Stimulated activated CD8-positive, alpha-beta memory T cell treated with anti-CD3 and anti-CD28 coated beads, Interleukin-4, amount 100 ng/mL, for 4 hours (primary cell): ENCODE results near the gene LRRC71.

ENCODE experiments used
- DNase-seq, 2 donors: peaks; one replicate each; pipeline ENCODE4 v3.0.0-alpha.2; 2020; ENCODE audit warnings: low read depth in 2 of 2, low spot score in 1 of 2

Gene LRRC71

DNA sequence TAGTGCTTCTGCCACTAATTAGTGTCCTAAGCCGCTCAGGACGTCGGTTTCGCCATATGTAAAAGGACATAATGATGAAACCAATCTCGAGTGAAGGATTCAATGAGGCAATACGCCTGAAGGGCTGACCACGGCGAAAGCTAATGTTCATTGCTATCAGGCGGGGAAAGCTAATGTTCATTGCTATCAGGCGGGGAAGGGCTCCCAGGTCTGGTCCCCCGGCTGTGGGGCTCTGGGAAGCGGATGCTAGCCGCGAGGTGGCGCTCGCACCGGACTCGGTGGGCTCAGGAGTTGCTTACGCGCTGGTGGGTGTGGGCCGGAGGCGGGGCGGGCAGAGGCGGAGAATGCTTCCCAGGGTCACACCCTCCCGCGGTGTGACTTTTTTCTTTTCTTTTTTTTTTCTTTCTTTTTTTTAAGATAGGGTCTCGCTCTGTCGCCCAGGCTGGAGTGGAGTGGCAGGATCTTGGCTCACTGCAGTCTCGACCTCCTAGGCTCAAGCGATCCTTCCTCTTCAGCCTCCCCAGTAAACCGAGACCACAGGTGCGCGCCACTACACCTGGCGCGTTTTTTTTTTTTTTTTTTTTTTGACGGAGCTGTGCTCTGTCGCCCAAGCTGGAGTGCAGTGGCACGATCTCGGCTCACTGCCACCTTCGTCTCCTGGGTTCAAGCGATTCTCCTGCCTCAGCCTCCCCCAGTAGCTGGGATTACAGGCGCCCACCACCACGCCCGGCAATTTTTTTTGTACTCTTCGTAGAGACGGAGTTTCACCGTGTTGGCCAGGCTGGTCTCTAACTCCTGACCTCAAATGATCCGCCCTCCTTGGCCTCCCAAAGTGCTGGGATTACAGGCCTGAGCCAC lies 28.0 kb upstream of the LRRC71 start:
- peak; percentile 73 to 76 for DNase-seq

GRCh38 chr1:156893048-156893953 lies 27.1 kb upstream of the LRRC71 start, which contains the start of gene PEAR1:
Gene PEAR1, plus strand, starts transcription at chr1:156893718. Its CDS starts 10,209 bp downstream, at chr1:156903927.
- DNase-seq = no peak

DNA sequence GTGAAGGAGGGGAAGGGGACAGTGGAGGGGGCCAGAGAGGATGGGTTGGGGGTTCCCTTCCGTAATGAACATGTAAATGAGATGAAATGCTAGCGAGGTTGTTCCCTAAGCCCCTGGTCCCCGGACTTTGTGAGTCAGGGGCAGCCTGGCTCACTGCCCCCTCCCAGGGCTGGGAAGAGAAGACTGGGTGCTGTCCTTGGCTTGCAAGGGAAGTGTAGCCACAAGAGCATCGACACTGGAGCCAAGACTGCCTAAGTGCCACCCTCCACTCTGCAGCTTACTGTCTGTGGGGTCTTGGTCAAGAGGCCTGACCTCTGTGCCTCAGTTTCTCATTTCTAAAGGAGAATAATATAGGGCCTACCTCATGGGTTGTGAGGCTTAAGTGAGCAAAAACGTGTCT lies 26.4 kb upstream of the LRRC71 start:
- DNase-seq = no peak

DNA sequence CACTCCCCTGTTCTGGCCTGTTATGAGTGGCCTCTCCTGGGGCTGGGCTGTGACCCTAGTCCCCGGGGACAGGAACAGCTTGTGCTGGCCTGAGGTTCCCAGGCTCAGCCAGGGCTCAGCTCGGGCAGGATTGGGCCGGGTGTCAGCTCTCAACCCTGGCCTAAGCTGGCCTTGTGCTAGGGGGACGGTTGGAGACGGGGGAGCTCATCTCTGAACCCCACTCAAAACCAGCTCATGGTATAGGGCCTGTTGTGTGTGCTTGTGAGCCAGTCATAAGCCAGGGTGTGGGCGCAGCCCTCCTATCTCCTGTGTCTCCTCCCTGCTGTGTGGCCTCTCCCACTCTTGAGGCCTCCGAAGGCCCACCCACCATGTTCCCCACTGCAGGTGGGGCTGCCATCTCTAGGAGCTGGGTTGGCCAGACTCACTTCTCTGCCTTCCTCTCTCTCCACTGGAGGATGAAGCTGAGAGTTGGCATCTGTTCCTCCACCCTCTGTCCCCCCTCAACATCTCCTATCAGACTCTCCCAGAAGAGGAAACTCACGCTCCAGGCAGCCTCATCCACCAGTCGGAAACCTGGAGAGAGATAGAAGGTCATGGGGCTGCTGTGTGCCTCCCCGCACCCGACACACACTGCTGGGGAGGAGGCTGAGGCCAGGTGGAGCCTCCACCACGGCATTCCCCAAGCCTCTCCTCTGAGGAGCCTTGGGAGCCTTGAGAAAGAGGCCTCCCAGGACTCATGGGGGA lies 25.5 kb upstream of the LRRC71 start:
- DNase-seq = no peak

DNA sequence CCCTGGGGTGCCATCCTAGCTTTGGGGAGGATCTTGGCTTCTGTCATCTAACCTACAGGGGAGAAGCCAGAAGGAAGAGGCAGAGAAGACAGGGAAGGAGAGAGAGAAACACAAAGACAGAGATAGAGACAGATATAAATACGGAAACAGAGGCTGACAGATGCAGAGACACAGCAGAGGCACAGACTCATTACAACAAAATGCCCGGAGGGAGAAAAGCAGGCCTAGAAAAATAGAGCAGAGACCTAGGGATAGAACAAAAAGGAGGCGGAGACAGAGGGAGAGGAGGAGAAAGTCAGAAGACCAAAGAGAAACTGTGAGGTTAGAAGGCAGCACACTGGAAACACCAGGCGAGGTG lies 25.0 kb upstream of the LRRC71 start:
- no peak for DNase-seq

- DNase-seq = no peak
Observed at GRCh38 chr1:156895927-156896326, 24.5 kb upstream of the LRRC71 start.

- no peak for DNase-seq
Observed at GRCh38 chr1:156896490-156897033, 23.9 kb upstream of the LRRC71 start.

- DNase-seq = no peak
Observed at GRCh38 chr1:156897078-156897825, 23.2 kb upstream of the LRRC71 start.

DNA sequence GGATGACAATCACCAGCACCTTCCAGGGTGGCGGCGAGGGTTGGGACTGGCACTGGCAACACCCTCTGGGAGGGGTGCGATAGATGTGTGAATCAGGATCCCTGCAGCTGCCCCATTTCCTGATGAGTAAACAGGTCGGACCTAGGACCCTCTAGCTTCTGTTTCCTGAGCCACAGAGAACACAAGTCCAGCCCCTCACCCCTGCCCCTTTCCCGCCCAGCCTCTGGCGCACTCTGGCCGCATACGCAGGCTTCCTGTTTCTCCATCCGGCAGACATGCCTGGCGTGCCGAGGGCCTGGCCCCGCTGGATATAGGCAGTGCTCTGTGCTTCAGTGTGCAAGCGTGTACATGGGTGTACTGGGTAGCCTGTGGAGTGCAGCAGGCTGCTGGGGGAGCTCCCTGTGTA lies 22.3 kb upstream of the LRRC71 start:
- DNase-seq = no peak

DNA sequence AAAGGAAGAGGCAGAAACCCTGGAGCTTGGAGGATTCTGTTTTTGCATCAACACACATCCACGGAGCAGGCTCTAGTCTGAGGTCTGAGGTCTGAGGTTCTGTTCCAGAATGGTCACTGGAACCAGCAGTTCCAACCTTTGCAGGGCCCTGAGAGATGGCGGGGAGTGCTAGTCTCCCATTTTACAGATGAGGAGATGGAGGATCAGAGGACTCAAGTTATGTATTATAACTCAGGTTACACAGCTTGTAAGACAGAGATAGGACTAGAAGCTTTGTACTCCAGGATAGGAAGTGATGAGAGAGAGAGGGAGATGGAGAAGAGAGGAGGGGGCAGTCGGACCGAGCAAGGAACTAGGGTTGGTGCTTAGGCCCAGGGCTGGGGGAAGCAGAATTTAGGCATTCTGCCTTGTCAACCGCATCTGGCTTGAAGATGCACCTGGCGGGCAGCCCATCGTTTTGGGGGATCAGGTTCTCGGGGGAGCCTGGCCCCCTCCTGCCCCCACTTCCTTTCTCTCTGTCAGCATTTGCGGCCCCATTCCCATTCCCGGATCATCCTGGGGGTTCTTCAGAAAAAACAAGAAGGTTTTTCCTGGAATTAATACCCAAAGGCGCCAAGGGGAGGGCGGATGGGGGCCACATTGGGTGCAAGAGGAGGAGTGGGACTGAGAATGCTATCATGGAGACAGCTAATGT lies 21.3 kb upstream of the LRRC71 start:
- DNase-seq = no peak

DNA sequence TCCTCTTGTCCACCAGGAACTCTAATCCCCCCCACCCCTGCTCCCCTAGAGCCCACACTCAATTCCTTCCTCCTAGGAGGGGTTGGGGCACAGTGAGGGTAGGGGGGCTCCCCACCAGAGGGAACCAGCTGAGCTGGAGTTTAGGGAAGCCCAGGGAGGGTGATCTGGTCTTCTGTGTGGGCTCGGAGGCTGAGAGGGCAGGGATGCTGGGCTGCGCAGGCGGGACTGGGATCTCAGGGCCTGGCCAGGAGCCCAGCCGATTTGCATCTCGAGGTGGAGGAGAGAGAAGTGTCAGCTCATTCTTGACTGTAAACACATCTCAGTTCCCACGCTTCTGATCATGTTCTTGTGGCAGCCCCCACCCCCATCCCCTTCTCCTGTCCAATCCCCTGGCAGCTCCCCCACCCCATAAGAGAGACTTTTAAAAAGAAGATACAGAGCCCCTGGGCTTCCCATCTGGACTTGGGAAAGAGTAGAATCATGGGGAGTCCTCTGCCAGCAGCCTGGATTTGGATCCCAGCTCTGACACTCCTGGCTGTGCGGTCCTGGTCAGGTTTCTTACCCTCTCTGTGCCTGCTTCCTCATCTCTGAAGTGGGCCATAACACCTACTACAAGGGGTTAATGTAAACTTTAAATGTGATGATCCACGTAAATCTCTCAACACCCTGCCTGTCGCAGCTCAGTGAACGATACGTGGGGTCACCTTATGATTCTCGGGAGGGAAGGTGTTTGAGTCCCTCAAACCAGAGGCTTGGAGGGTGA lies 20.3 kb upstream of the LRRC71 start:
- no peak for DNase-seq

GRCh38 chr1:156900896-156901589 lies 19.4 kb upstream of the LRRC71 start:
- DNase-seq = no peak

DNA sequence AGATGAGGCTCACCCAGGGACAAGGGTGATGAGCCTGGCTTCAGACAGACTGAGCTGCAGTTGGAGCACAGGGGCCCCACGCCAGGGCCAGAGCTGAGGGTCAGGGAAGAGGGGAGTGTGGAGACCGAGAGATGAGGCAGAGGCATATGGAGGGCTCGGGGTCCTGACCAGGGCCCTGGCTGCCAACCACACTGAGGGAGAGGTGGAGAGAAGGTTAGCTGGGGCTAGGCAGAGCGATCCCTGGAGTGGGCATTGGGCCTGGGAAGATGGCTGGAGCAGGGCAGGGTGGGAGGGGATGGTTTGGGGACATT lies 18.9 kb upstream of the LRRC71 start:
- no peak for DNase-seq

DNA sequence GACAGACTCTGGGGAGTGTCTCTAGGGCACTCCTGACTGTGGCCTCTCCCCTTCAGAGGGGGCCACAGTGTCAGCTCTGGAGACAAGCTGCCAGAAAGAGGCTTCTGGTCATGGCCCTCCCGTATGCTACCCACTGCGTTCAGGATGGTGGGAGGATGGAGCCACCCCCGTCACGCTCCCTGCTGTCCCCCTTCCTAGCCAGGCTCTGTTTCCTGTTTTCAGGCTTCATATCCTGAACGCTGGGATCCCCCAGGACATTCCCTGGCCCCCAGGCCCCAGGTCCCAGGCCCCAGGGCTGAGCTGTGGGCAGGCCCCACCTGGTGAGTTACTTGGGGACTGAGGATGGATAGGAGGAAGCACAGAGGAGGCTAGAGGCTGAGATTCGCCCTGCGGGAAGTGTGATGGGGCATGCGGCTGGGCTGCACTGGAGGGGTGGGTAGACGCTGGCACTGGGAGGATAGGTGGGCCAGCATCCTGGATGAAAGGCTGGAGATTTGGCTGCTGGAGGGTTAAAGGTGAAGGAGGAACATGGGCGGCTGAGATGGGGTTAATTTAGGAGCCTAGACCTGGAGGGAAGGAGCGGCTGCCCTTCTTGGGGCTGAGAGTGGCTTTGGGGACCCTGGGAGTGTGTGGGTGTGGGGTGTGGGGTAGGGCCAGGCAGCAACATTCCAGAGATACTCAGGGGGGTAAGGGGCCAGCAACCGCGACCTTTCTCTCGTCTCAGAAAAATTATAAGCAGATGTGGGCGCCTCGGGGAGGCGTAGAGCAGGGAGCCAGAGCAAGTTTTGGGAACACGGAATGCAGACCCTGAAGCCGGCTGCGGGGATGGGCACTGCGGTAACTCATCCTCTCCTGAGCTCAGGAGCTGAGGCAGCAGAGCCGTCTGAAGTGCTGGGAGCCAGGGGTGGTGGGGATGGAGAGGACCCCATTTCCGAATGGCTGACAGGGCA lies 18.2 kb upstream of the LRRC71 start:
- no peak for DNase-seq

DNA sequence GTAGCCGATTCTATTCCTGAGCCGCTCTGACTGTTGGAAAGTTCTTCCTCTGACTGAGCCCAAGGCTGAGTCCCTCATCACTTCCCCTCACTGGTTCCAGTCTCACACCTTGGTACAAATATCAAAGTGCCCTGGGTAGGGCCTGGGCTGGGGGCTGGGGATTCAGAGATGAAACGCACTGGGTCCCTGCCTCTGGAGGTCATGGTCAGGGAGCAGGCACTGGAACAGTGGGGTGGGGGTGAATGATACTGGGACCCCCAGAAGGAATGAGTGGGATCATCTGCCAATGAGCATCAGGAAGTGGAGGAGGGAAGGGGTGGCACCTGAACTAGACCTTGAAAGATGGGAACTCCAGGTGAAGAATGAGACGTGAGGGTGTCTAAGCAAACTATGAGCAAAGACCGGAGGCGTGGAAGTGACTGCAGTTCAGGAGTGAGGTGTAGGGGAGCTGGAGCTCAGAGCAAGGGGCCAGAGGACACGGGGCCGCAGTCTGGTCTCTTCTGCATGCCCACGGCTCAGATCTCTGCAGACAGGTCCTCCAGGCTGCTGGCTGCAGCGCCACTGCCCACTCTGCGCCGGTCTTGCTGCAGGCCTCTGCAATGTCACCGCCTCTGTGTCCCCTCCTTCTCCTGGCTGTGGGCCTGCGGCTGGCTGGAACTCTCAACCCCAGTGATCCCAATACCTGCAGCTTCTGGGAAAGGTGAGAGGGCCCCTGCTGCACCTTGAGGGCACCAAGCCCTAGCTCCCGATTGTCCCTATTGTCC lies 16.9 kb upstream of the LRRC71 start:
- DNase-seq = no peak

GRCh38 chr1:156904187-156904959 lies 16.1 kb upstream of the LRRC71 start:
- DNase-seq = no peak
